NCI-H82 treated with DMSO at 0.1 percent for 48 hours (cell line): ENCODE results near the gene RNF121.
"Not testable (repeated sequence)": the region's sequence is repeated elsewhere in the genome, so short reads cannot be mapped to it uniquely, and the experiment has no call there.

Experiments
- DNase-seq: peaks from one replicate; lab custom pipeline; 2025; ENCODE audit not compliant: unreplicated experiment; lab: John Stamatoyannopoulos, UW

RNF121 gene

GRCh38 chr11:71928737-71929443 is at the start of gene RNF121:
Gene RNF121 (plus strand): TSS chr11:71929046. CDS start chr11:71929062, 16 bp downstream.
- peak; percentile 92 for DNase-seq

DNA sequence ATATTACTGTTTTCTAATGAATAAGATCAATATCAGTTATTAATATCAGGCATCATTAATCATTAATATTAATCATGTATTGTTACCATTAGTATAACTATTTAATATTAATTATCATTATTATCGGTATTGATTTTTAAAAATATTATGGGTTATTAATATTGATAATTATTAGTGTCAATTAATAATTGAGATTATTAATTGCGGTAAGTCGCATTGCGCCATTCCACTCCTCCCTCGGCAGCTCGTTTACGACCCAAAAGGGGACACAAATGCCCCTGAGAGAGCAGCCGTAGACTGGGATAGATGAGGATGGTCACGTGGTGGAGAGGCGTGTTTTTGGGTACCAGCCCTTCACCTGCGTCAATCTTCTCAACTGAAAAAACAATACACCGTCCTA is 43.0 kb upstream of the RNF121 start:
- not testable (repeated sequence) for DNase-seq

GRCh38 chr11:71888335-71889010 is 40.4 kb upstream of the RNF121 start:
- DNase-seq = not testable (repeated sequence)

DNA sequence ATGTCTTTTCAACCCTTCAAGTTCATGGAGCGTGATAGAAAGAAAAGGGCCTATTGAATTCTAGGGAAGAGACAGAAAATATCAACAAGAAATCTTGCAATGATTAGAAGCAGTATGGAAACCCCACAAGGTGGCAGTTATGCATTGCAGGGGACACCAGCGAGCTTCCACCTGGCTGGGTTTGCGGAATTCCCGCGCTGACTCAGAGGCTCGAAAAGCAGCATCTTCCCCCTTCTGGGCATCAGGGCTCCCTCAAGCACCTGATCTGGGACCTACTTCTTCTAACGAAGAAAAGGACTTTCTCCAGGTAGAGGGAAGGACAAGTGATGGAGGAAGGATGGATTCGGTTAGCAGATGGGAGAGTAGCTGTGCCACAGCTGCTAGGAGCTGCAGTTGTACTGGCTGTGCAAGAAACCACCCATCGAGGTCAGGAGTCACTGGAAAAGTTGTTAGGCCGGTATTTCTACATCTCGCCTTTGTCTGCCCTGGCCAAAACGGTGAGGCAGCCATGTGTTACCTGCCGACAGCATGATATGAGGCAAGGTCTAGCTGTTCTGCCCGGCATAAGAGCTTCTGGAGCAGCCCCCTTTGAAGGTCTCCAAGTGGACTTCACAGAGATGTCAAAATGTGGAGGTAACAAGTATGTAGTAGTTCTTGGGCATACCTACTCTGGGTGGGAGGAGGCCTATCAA is 39.5 kb upstream of the RNF121 start:
- DNase-seq = not testable (repeated sequence)

DNA sequence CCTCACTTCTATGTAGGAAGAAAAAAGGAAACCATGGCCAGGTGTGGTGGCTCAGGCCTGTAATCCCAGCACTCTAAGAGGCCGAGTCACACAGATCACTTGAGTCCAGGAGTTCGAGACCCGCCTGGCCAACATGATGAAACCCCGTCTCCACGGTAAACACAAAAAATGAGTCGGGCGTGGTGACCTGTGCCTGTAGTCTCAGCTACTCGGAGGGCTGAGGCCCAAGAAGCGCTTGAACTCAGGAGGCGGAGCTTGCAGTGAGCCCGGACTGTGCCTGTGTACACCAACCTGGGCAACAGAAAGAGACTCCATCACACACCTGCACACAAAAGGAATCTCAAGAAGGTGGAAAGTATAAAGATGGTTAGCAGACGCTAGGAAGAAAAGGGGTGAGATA is 32.9 kb upstream of the RNF121 start:
- DNase-seq = no peak

DNA sequence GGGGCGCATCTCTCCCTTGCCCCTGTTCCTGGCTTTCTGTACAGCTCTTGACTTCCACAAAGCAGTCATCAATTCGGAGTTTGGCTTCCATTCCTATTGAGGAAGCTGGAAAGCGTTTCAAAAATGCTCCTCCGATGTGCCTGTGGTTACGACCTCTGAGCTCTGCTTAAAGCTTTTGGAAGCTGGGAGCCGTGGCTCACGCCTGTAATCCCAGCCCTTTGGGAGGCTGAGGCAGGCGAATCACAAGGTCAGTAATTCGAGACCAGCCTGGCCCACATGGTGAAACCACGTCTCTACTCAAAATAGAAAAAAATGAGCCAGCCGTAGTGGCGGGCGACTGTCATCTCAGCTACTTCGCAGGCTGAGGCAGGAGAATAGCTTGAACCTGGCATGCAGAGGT is 27.7 kb upstream of the RNF121 start:
- DNase-seq = not testable (repeated sequence)

DNA sequence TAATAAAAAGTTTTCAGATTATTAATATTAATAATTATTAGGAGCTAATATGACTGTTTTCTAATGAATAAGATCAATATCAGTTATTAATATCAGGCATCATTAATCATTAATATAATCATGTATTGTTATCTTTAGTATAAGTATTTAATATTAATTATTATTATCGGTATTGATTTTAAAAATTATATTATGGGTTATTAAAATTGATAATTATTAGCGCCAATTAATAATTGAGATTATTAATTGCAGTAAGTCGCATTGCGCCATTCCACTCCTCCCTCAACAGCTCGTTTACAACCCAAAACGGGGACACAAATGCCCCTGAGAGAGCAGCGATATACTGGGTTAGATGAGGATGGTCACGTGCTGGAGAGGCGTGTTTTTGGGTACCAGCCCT is 20.6 kb upstream of the RNF121 start:
- no peak for DNase-seq

DNA sequence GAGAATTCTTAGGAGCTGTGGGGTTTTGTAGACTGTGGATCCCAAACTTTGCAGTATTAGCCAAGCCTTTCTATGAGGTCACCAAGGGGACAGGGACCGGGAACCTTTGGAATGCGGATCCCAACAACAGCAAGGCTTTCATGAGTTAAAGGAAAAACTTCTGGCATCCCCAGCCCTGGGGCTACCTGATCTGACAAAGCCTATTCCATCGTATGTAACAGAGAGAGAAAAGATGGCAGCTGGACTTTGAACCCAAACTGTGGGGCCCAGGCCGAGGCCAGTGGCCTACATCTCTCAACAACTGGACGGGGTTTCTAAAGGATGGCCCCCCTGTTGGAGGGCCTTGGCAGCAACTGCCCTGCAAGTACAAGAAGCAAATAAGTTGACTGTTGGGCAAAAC is 18.1 kb upstream of the RNF121 start:
- DNase-seq = not testable (repeated sequence)

DNA sequence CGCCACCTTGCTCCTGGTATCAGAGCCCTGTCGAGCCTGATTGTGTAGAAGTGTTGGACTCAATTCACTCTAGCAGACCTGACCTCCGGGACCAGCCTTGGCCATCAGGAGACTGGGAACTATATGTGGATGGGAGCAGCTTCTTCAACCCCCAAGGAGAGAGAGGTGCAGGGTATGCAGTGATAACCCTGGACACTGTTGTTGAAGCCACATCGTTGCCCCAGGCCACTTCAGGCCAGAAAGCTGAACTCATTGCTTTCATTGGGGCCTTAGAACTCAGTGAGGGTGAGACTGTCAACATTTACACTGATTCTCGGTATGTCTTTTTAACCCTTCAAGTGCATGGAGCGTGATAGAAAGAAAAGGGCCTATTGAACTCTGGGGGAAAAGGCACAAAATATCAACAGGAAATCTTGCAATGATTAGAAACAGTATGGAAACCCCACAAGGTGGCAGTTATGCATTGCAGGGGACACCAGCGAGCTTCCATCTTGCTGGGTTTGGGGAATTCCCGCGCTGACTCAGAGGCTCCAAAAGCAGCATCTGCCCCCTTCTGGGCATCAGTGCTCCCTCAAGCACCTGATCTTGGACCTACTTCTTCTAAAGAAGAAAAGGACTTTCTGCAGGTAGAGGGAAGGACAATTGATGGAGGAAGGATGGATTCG is 17.4 kb upstream of the RNF121 start:
- not testable (repeated sequence) for DNase-seq

GRCh38 chr11:71911986-71912340 is 16.9 kb upstream of the RNF121 start:
- not testable (repeated sequence) for DNase-seq

DNA sequence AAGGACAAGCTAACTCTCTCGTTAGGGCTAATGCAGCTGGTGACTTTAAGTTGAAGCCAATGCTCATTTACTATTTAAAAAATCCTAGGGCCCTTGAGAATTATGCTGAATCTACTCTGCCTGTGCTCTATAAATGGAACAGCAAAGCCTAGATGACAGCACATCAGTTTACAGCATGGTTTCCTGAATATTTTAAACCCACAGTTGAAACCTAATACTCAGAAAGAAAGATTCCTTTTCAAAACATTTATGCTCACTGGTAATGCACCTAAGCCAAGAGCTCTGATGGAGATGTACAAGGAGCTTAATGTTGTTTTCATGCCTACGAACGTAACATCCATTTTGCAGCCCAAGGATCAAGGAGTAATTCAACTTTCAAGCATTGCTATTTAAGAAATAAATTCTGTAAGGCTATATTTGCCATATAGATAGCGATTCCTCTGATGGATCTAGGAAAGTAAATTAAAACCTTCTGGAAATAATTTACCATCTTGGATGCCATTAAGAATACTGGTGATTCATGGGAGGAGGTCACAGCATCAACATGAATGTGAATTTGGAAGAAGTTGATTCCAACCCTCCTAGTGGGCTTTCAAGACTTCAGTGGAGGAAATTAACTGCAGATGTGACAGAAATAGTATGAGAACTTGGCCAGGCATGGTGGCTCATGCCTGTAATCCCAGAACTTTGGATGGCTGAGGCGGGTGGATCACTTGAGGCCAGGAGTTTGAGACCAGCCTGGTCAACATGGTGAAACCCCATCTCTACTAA is 14.9 kb upstream of the RNF121 start:
- DNase-seq = no peak

DNA sequence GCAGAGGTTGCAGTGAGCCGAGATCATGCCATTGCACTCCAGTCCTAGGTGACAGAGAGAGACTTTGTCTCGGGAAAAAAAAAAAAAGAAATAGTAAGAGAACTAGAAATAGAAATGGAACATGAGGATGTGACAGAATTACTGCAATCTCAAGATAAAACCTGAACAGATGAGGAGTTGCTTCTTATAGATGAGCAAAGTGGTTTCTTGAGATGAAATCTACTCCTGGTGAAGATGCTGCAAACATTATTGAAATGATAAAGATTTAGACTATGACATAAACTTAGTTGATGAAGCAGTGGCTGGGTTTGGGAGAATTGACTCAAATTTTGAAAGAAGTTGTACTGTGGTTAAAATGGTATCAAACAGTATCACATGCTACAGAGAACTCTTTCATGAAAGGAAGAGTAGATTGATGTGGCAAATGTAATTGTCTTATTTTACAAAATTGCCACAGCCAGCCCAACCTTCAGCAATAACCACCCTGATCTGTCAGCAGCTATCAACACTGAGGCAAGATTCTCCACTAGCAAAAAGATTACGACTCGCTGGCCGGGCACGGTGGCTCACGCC is 14.1 kb upstream of the RNF121 start:
- DNase-seq = no peak

DNA sequence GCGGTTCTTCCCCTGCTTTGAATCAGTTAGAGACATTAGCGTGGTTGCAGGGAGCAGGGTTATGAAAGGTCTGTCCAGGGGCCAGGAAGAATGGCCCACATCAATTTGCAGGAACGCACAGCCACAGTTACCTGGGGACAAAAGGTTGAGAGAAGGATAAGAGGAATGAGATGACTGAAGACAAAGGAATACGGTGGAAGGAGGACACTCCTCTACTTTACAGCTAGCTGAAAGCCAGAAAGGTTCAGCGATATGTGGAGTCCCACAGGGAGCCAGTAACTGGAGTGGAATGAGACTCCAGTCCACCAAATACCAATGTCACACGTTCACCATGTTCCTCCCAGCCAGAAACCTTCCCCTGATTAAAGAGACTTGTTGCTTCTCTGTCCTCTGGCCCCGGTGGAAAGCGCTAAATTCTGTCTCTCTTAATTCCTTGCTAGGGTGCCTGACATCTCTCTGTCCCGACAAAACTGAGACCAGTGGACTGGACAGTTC is 11.2 kb upstream of the RNF121 start:
- no peak for DNase-seq

- DNase-seq = peak; percentile 92
Measured at GRCh38 chr11:71927820-71928736, 768 bp upstream of the RNF121 start, which contains the start of gene XNDC1N. Gene XNDC1N (minus strand): TSS chr11:71928594. CDS start chr11:71923353, 5,241 bp downstream.

DNA sequence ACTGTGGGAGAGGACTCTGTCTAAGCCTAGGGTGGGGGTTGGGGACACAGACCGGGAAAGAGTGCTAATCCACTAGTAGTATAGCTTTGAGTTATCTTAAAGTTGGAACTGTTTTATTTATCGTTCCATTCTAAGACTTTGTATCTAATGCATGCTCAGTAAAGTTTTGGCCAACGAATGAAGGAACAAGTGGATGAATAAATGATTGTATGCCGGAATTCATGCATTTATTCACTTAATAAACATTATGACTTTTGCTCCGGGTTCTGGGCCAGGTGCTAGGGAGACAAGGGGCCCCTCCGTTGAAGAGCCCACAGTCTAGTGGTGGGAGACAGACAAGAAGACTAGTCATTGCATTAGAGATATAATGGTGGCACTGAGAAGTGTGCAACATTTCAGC is 645 bp downstream of the RNF121 start:
- DNase-seq = no peak

DNA sequence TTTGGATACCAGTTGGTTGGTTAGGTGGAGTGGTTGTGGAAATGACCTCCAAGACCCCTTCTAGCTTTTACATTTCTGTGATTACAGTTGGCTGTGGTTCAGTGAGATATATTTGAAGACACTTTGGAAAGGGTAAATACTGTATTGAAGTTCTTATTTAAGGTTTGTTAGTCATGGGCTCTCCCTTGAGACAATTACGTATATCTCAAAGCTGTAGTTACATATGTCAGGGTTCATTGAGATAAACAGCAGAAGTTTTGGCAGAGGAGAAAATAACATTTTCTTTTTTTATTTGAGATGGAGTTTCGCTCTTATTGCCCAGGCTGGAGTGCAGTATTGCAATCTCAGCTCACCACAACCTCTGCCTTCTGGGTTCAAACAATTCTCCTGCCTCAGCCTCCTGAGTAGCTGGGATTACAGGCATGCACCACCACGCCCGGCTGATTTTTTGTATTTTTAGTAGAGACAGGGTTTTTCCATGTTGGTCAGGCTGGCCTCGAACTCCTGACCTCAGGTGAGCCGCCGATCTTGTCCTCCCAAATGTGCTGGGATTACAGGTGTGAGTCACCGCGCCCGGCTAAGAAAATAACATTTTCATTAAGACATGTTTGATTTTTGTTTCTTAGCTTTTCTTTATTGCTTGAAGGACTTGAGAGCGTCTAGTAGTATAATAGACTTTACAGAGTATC is 1.9 kb downstream of the RNF121 start:
- DNase-seq = no peak

- no peak for DNase-seq
Measured at GRCh38 chr11:71931245-71931602, 2.4 kb downstream of the RNF121 start.

DNA sequence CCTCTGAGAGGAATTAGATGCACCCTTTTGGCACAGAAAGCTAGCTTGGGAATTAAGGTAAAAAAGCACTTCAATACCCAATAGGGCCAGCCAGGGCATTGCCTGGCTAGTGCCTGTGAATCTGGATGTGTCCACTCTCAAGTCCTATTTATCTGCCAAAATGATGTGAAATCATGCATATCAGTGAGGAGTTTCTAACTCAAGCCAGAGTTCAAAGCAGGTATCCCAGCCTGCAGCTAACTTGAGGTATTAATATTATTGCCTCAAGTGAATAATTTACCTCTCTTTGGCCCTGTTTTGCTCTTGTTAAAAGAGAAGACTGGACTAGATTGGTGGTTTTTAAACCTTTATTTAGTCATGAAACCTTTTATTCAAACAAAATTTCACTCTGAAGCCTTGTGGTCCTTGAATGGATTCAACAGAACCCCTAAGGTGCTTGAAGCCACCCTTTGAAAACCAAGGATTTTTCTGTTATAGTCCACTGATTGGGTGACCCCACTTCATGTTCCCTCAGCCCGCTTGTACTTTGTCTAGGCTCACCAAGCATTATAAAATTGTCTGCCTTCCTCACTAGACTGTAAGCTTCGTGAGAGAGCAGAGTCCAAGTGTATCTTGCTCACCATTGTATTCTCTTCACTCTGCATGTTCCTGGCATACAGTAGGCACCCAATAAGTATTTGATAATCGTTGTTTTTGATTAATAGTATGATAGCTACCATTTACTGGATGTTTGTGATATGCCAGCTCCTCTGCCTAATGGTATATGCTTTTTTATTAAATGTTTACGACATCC is 4.5 kb downstream of the RNF121 start:
- DNase-seq = no peak
